HUES6 (cell line): Measurements from ENCODE around the gene CASQ2.

Experiments used
- H3K27ac ChIP-seq: 2 replicates; pipeline ENCODE4 v1.7.0; 2013; ENCODE audit warnings: low read depth, mild to moderate bottlenecking, low read length, inconsistent platforms
- H3K27me3 ChIP-seq: 2 replicates; pipeline ENCODE4 v1.6.1; 2013; ENCODE audit warnings: low read length; ENCODE audit not compliant: control insufficient read depth, insufficient read depth
- H3K36me3 ChIP-seq: 2 replicates; pipeline ENCODE4 v1.6.1; 2013; ENCODE audit warnings: low read length; ENCODE audit not compliant: control insufficient read depth, insufficient read depth
- H3K4me1 ChIP-seq: 2 replicates; pipeline ENCODE4 v1.6.1; 2013; ENCODE audit warnings: low read length; ENCODE audit not compliant: control insufficient read depth, insufficient read depth
- H3K4me3 ChIP-seq: 2 replicates; pipeline ENCODE4 v1.5.1; 2013; ENCODE audit warnings: low read depth, low read length
- H3K9ac ChIP-seq: one replicate; pipeline ENCODE4 v1.6.1; 2013; ENCODE audit warnings: mild to moderate bottlenecking, low read length
- H3K9me3 ChIP-seq: 2 replicates; pipeline ENCODE4 v1.6.1; 2013; ENCODE audit warnings: low read depth, low read length; ENCODE audit not compliant: control insufficient read depth, insufficient read depth

CASQ2 gene

DNA sequence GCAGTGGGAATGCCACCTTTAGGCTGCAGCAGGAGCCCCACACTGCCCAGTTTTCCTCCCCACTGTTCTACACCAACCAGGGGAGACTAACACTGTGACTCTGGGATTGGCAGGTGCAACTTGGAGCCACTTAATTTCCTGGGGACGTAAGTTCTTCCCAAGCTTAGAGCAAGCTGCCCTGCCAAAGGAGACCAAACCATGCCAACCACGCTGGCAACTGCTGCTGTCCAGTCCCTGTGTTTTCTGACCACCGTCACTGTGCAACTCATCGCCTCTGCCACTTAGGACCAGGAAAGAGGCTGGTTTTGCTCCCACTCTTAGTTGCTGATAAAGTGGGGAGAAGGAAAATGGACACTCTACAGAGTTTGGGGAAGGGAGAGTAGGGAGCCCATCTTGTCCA is 76.3 kb downstream of the CASQ2 start:
- no peaks in the 10 kb centered on the region for H3K4me1 ChIP-seq
- no peaks in the 10 kb centered on the region for H3K9me3 ChIP-seq
- no peak overlapping the region for H3K27ac ChIP-seq
- H3K9ac ChIP-seq = no peak overlapping the region
- H3K36me3 ChIP-seq = peaks cover 45% of the 10 kb centered on the region
- no peaks in the 10 kb centered on the region for H3K27me3 ChIP-seq
- no peak overlapping the region for H3K4me3 ChIP-seq

DNA sequence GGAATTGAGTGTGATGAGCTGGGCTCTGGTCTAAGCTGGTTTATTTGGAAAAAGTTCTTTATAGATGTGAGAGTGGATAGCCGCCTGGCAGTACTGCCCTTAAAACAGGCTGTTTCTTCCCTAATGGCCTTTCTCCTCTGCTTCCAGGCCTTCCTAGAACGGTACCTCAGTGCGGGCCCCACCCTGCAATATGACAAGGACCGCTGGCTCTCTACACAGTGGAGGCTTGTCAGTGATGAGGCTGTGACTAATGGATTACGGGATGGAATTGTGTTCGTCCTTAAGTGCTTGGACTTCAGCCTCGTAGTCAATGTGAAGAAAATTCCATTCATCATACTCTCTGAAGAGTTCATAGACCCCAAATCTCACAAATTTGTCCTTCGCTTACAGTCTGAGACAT is 77.5 kb downstream of the CASQ2 start:
- Histone ChIP-seq H3K36me3 (peaks cover 56% of the 10 kb centered on the region), H3K4me1 (no peaks in the 10 kb centered on the region), H3K27ac (no peak overlapping the region), H3K9ac (no peak overlapping the region), H3K27me3 (no peaks in the 10 kb centered on the region), H3K9me3 (no peaks in the 10 kb centered on the region), H3K4me3 (no peak overlapping the region)

DNA sequence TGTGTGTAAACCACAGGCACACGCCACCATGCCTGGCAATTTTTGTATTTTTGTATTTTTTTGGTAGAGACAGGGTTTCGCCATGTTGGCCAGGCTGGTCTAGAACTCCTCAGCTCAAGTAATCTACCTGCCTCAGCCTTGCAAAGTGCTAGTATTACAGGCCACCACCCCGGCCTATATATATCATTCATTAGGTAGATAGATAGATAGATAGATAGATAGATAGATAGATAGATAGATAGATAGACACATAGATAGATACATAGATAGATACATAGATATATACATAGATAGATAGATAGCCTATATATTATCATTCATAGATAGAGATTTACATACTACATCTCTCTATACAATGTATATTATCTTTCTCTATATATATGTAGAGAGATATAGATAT is 80.8 kb downstream of the CASQ2 start:
- Histone ChIP-seq H3K9ac (no peak overlapping the region), H3K36me3 (peaks cover 82% of the 10 kb centered on the region), H3K27ac (no peak overlapping the region), H3K4me1 (no peaks in the 10 kb centered on the region), H3K4me3 (no peak overlapping the region), H3K9me3 (no peaks in the 10 kb centered on the region), H3K27me3 (no peaks in the 10 kb centered on the region)

DNA sequence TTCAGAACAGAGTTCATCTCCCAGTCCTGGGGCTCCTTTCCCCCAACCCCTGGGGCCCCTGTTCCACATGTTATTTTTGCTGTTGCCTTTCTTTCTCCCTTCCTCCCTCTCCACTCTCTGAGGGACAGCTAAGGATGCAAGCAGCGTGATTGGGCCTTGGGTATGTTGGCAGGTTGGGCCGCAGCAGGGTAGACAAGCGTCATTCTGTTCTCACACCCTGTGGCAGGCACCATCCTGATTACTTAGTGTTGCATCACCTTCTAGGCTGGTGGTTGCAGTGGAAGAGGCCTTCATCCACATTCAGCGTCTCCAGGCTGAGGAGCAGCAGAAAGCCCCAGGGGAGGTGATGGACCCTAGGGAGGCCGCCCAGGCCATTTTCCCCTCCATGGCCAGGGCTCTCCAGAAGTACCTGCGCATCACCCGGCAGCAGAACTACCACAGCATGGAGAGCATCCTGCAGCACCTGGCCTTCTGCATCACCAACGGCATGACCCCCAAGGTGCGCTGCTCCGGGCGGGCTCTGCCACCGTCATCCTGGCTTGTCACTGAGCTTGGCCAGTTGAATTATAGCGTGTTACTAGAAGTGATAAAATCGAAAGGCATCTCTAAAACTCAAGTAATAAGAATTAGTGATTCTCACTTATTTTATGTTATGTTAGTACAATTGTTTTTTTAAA is 83.3 kb downstream of the CASQ2 start:
- Histone ChIP-seq H3K9ac (no peak overlapping the region), H3K27me3 (no peaks in the 10 kb centered on the region), H3K36me3 (peaks cover 68% of the 10 kb centered on the region), H3K27ac (no peak overlapping the region), H3K4me3 (no peak overlapping the region), H3K4me1 (no peaks in the 10 kb centered on the region), H3K9me3 (no peaks in the 10 kb centered on the region)

DNA sequence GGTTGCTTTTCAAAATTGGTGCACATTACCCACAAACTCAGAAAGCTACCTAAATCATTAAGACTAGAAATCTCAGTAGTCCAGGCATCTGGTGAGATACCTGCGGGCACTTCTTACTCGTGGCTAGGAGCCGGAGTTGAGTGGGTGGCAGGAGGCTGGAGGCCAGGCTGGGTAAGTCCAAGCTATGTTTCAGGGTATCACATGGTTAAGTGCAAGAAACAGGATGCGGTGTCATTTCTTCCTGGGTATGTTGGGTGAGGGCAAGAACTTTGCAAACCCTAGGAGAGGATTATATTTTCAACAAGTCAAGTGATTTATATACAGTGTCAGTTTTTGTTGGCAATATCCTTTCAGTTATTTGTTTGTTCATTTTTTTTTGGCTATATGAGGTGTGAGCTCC is 85.7 kb downstream of the CASQ2 start:
- Histone ChIP-seq H3K4me1 (peaks cover 5% of the 10 kb centered on the region; the same call in 1 of the 2 replicates), H3K4me3 (no peak overlapping the region), H3K27me3 (no peaks in the 10 kb centered on the region), H3K36me3 (peaks cover 59% of the 10 kb centered on the region), H3K9me3 (no peaks in the 10 kb centered on the region), H3K27ac (no peak overlapping the region), H3K9ac (no peak overlapping the region)

DNA sequence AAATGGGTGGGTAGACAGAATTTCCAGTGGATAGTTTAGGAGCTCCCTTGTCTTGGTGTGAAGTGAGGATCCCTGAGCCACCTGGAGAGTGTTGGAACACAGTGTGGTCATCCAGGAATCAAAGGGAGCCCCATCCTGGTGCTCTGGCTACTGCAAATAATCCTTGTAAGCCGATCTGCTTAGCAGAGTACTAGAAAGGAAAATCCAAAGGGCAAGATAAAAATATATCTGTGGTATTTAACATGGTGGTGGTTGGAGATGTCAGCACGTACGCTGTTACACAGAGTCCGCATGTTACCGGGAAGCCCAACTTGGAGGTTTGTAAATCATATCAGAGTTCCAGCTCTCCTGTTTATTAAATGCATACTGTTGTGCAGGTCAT is 87.8 kb downstream of the CASQ2 start:
- Histone ChIP-seq H3K4me3 (no peak overlapping the region), H3K9me3 (no peaks in the 10 kb centered on the region), H3K36me3 (peaks cover 47% of the 10 kb centered on the region), H3K27me3 (no peaks in the 10 kb centered on the region), H3K4me1 (peaks cover 19% of the 10 kb centered on the region; the same call in 1 of the 2 replicates), H3K9ac (no peak overlapping the region), H3K27ac (no peak overlapping the region)

DNA sequence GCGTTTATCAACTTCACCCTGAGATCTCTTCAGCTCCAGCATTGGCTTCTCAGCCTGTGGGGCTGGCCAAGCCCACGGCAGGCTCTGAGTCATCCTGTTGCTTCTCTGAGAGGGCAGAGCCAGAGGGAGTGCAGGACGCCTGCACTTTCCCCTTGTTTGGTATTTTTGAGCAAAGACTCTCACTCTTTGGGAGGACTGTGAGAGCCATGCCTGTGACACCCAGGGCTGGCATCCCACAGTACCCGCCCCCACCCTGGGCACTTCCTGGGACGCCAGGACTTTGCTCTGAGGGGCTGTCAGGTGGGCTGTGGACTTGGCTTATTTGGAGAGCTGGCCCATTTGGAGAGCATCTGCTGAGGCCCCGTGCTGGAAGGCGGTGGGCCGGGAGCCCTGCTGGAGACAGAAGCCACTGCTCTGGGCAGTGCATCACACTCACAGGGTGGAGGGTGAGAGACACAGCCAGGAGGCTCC is 89.3 kb downstream of the CASQ2 start:
- H3K27me3 ChIP-seq = no peaks in the 10 kb centered on the region
- H3K4me1 ChIP-seq = peaks cover 19% of the 10 kb centered on the region; the same call in 1 of the 2 replicates

DNA sequence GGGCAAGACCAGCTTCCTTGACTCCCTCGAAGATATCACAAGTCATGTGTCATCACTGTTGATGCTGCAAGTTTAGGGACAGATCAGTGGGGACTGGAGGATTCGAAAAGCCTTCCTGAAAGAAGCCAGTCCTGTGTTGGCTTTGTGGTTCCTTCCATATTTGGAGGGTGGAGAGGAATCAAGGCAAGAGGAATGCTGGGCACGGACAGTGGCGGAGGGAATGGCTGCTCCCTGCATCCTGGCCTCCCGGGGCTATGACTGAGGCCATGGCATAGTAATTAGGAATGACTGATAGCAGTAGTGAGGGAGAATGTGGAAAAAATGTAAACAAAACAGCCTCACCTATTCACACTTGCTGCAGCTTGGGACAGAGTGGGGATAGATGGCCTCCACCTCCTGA is 90.4 kb downstream of the CASQ2 start:
- H3K4me3 ChIP-seq = no peak overlapping the region
- no peaks in the 10 kb centered on the region for H3K9me3 ChIP-seq
- H3K36me3 ChIP-seq = peaks cover 25% of the 10 kb centered on the region
- no peak overlapping the region for H3K27ac ChIP-seq
- H3K9ac ChIP-seq = no peak overlapping the region
- H3K27me3 ChIP-seq = no peaks in the 10 kb centered on the region
- peaks cover 19% of the 10 kb centered on the region; the same call in 1 of the 2 replicates for H3K4me1 ChIP-seq

More for the DNA sequence above, 89.3 kb downstream of the CASQ2 start:
- Histone ChIP-seq H3K4me3 (no peak overlapping the region), H3K9me3 (no peaks in the 10 kb centered on the region), H3K27ac (no peak overlapping the region), H3K36me3 (peaks cover 31% of the 10 kb centered on the region), H3K9ac (no peak overlapping the region)

DNA sequence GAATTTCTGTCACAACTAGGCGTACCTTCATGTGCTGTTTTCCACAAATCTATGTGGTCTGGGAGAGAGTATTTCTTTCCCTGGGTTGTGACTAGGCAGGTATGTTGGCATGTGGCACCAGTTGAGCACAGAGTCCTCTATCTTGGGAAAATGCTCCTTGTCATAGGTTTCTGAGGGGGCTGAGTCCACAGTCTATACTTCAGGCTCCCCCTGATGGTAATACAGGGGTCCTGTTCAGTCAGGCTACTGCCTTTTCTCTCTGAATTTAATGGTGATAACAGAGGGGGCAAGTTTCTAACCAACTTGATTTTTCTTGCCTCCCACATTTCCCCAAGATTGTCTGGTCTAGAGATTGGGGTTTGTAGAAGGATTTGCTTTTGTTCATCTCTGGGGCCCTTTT is 90.9 kb downstream of the CASQ2 start:
- H3K9me3 ChIP-seq = no peaks in the 10 kb centered on the region
- H3K27ac ChIP-seq = peak overlapping the region; percentile 42
- H3K9ac ChIP-seq = peak overlapping the region; percentile 34
- H3K4me1 ChIP-seq = peaks cover 19% of the 10 kb centered on the region; the same call in 1 of the 2 replicates
- no peaks in the 10 kb centered on the region for H3K27me3 ChIP-seq
- H3K4me3 ChIP-seq = no peak overlapping the region
- peaks cover 23% of the 10 kb centered on the region for H3K36me3 ChIP-seq

DNA sequence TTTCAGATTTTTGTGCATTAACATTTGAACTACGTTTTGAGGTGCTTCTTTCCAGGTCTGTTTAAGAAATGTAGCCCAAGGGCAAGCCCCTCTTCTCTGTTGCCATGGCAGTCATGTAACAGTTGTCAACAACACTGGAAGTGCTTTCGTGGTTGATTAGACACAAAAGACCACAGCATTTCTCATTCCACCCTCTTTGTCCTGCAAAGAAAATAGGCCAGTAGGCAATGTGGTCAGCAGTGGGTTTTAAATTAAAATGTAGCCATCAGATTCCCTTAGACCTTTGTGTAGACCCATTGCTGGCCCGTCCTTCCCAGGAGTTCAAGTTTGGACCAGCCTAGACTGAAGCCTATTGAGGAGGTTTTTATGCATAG is 91.3 kb downstream of the CASQ2 start:
- H3K4me3 ChIP-seq = no peak overlapping the region
- no peaks in the 10 kb centered on the region for H3K9me3 ChIP-seq
- peak overlapping the region; percentile 34 for H3K9ac ChIP-seq
- H3K27me3 ChIP-seq = no peaks in the 10 kb centered on the region
- peaks cover 23% of the 10 kb centered on the region for H3K36me3 ChIP-seq
- H3K4me1 ChIP-seq = peaks cover 19% of the 10 kb centered on the region; the same call in 1 of the 2 replicates
- H3K27ac ChIP-seq = peak overlapping the region; percentile 42

DNA sequence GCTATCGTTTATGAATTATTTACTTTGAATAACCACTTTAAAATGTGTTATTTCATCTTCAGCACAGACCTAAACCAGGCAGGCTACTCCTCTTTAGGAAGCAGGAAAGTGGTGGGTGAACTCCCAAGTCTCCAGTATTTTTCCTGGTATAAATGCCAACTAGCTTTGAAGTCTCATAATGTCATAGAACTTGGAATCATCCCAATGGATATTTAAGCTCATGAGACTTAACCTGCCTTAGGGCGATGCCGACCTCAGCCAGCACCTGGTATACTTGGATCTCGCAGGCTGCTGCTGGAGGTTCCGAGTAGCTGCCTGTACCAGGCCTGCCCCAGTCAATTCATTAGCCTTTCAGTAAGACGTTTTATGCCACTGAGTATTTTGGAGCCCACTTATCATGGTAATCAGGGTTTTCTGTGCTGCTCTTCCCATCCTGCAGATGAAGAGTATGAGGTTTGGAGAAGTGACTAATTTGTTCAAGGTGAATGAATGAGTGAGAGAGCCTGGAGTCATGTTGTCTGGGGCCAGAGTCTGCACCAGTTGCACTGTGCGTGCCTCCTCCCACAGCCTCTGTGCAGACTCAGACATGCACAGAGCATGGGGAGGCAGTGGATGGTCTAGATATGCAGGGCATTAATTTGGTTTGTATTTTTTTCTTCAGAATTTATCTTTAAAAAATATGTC is 91.9 kb downstream of the CASQ2 start:
- no peak overlapping the region for H3K27ac ChIP-seq
- peaks cover 28% of the 10 kb centered on the region for H3K36me3 ChIP-seq
- H3K4me1 ChIP-seq = peaks cover 21% of the 10 kb centered on the region; the same call in 1 of the 2 replicates
- no peaks in the 10 kb centered on the region for H3K9me3 ChIP-seq
- no peak overlapping the region for H3K4me3 ChIP-seq
- H3K9ac ChIP-seq = no peak overlapping the region
- H3K27me3 ChIP-seq = no peaks in the 10 kb centered on the region
